ENCODE results near the gene JAK2.

JAK2 gene

GRCh38 chr9:4980086-4980727 lies 4.9 kb upstream of the JAK2 start:
- Histone ChIP-seq H3K9me3 (no peaks in the 10 kb centered on the region), H3K27ac (peak overlapping the region in 1 of 2 donors; percentile 99), H3K4me1 (peaks cover 0 to 36% (median 13%) of the 10 kb centered on the region in 4 donors), H3K36me3 (no peaks in the 10 kb centered on the region), H3K4me3 (no peak overlapping the region), H3K27me3 (no peaks in the 10 kb centered on the region)
- no peak for DNase-seq
- intact Hi-C loops (cut with DNase I; ENCODE audit: low total_unique reads): no loop called here
- TF ChIP-seq CTCF (IDR thresholded peaks at IDR 0.05): no peak

- Histone ChIP-seq H3K4me1 (peaks cover 0 to 46% (median 17%) of the 10 kb centered on the region in 4 donors), H3K27me3 (no peaks in the 10 kb centered on the region), H3K9me3 (no peaks in the 10 kb centered on the region), H3K27ac (peak overlapping the region; percentile 94 to 99), H3K4me3 (no peak overlapping the region), H3K36me3 (no peaks in the 10 kb centered on the region)
- no peak for TF ChIP-seq CTCF (IDR thresholded peaks at IDR 0.05)
- intact Hi-C loops (cut with DNase I; ENCODE audit: low total_unique reads): no loop called here
- no peak for DNase-seq
Observed at GRCh38 chr9:4982721-4983482, 2.2 kb upstream of the JAK2 start.

GRCh38 chr9:4983601-4984165 lies 1.4 kb upstream of the JAK2 start:
- no peaks in the 10 kb centered on the region for H3K9me3 ChIP-seq
- H3K4me3 ChIP-seq: peak overlapping the region; percentile 78 to 97
- H3K27ac ChIP-seq: peak overlapping the region; percentile 94 to 99
- intact Hi-C loops (cut with DNase I; ENCODE audit: low total_unique reads): no loop called here
- DNase-seq: no peak
- no peaks in the 10 kb centered on the region for H3K36me3 ChIP-seq
- no peak for TF ChIP-seq CTCF (IDR thresholded peaks at IDR 0.05)
- H3K27me3 ChIP-seq: no peaks in the 10 kb centered on the region
- H3K4me1 ChIP-seq: peaks cover 0 to 50% (median 19%) of the 10 kb centered on the region in 4 donors

GRCh38 chr9:4984171-4984620 lies 876 bp upstream of the JAK2 start:
- Histone ChIP-seq H3K27ac (peak overlapping the region; percentile 94 to 99), H3K4me3 (peak overlapping the region; percentile 78 to 97), H3K4me1 (peaks cover 0 to 55% (median 24%) of the 10 kb centered on the region in 4 donors), H3K9me3 (no peaks in the 10 kb centered on the region), H3K36me3 (peaks cover 0 to under 1% (median 0%) of the 10 kb centered on the region in 3 donors), H3K27me3 (no peaks in the 10 kb centered on the region)
- intact Hi-C loops (cut with DNase I; ENCODE audit: low total_unique reads): no loop called here
- DNase-seq: no peak
- TF ChIP-seq CTCF (IDR thresholded peaks at IDR 0.05): no peak

- Histone ChIP-seq H3K9me3 (no peaks in the 10 kb centered on the region), H3K27me3 (no peaks in the 10 kb centered on the region), H3K27ac (peak overlapping the region; percentile 94 to 99), H3K4me3 (peak overlapping the region; percentile 78 to 97), H3K4me1 (peaks cover 0 to 67% (median 24%) of the 10 kb centered on the region in 4 donors), H3K36me3 (peaks cover 0 to 8% (median 0%) of the 10 kb centered on the region in 3 donors)
- DNase-seq: peak in 1 of 2 donors; percentile 37
- TF ChIP-seq CTCF (IDR thresholded peaks at IDR 0.05): no peak
- intact Hi-C loops (cut with DNase I; ENCODE audit: low total_unique reads): loop anchor here (5.0 kb wide), 3 partner anchors 128 to 223 kb away; partner anchors contain the start of gene RCL1
Observed at GRCh38 chr9:4985386-4986266, 554 bp downstream of the JAK2 start.
